ENCODE data around the gene CAMK4.

DNA sequence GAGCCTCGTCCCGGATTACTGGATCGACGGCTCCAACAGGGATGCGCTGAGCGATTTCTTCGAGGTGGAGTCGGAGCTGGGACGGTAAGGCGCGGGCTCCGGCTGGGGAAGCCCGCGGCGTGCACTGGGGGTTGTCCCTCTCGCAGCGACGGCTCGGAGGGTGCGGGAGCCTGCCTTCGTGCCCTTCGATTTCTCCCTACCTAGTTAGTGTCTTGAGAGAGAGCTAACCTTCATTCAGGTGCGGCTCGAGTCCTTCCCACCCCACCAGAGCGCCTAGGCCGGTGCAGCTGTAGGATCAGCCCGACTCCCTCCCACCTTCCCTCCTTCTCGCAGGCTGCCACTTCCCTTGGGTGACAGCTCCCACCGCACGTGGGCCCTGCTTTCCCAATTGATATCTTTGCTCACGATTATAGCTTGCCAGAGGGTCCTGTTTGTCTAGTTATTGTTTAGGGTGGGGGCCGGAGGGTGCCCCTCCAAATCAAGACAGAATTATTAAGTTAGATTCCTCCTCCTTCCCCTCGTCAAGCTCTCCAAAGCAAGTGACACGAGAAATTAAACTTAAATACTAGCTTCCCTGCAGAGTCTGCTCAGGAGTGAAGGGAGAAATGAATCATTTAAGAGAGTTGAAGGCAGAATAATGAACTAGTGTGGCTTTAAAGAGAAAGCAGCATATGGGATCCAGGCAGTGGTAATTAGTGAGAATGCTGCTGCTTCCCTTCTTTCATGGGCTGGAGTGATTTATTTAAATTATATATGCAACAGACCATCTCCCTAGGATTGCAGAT is 569 bp downstream of the CAMK4 start:
- TF ChIP-seq, protein P1, sequence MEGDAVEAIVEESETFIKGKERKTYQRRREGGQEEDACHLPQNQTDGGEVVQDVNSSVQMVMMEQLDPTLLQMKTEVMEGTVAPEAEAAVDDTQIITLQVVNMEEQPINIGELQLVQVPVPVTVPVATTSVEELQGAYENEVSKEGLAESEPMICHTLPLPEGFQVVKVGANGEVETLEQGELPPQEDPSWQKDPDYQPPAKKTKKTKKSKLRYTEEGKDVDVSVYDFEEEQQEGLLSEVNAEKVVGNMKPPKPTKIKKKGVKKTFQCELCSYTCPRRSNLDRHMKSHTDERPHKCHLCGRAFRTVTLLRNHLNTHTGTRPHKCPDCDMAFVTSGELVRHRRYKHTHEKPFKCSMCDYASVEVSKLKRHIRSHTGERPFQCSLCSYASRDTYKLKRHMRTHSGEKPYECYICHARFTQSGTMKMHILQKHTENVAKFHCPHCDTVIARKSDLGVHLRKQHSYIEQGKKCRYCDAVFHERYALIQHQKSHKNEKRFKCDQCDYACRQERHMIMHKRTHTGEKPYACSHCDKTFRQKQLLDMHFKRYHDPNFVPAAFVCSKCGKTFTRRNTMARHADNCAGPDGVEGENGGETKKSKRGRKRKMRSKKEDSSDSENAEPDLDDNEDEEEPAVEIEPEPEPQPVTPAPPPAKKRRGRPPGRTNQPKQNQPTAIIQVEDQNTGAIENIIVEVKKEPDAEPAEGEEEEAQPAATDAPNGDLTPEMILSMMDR (IDR thresholded peaks at IDR 0.05) = no peak
- no peak for TF ChIP-seq POLR2A (IDR thresholded peaks at IDR 0.05)
